Measurements from ENCODE around the gene SLC25A36.

SLC25A36 gene

GRCh38 chr3:140941434-140942220 is at the start of gene SLC25A36:
Gene SLC25A36, plus strand, starts transcription at chr3:140941836. Its CDS starts 219 bp downstream, at chr3:140942055.
- Mint-ChIP-seq H3K27me3 (ENCODE audit: low read depth, poor library complexity) (peaks cover 5% of the 10 kb centered on the region), H3K4me1 (peaks cover 41% of the 10 kb centered on the region), H3K4me3 (peak within 1 kb of the TSS; percentile 98), H3K27ac (peak within 1 kb of the TSS; percentile 99), H3K9me3 (peaks cover 29% of the 10 kb centered on the region), H3K36me3 (ENCODE audit: low read depth) (peaks cover 15% of the 10 kb centered on the region)
- no peak for TF ChIP-seq CTCF (IDR thresholded peaks at IDR 0.05)
- DNase-seq, result peak; percentile 95

GRCh38 chr3:140896997-140897396 is 44.6 kb upstream of the SLC25A36 start:
- Mint-ChIP-seq H3K27ac (no peak overlapping the region), H3K36me3 (ENCODE audit: low read depth) (no peaks in the 10 kb centered on the region), H3K27me3 (ENCODE audit: low read depth, poor library complexity) (peaks cover 11% of the 10 kb centered on the region), H3K4me3 (no peak overlapping the region), H3K4me1 (peaks cover 5% of the 10 kb centered on the region), H3K9me3 (peaks cover 5% of the 10 kb centered on the region)
- TF ChIP-seq CTCF (IDR thresholded peaks at IDR 0.05), result no peak
- no peak for DNase-seq

GRCh38 chr3:140898340-140899180 is 43.1 kb upstream of the SLC25A36 start:
- peak; percentile 21 for DNase-seq
- Mint-ChIP-seq H3K27me3 (ENCODE audit: low read depth, poor library complexity) (peaks cover 11% of the 10 kb centered on the region), H3K36me3 (ENCODE audit: low read depth) (no peaks in the 10 kb centered on the region), H3K4me1 (peaks cover 9% of the 10 kb centered on the region), H3K4me3 (no peak overlapping the region), H3K9me3 (peaks cover 5% of the 10 kb centered on the region), H3K27ac (no peak overlapping the region)
- TF ChIP-seq CTCF (IDR thresholded peaks at IDR 0.05), result peak; percentile 65

GRCh38 chr3:140899363-140899762 is 42.3 kb upstream of the SLC25A36 start:
- Mint-ChIP-seq H3K9me3 (peaks cover 5% of the 10 kb centered on the region), H3K27ac (no peak overlapping the region), H3K4me3 (no peak overlapping the region), H3K36me3 (ENCODE audit: low read depth) (no peaks in the 10 kb centered on the region), H3K4me1 (peaks cover 9% of the 10 kb centered on the region), H3K27me3 (ENCODE audit: low read depth, poor library complexity) (peaks cover 11% of the 10 kb centered on the region)
- TF ChIP-seq CTCF (IDR thresholded peaks at IDR 0.05), result no peak
- DNase-seq, result no peak

- Mint-ChIP-seq H3K4me1 (peaks cover 9% of the 10 kb centered on the region), H3K27ac (no peak overlapping the region), H3K27me3 (ENCODE audit: low read depth, poor library complexity) (peaks cover 14% of the 10 kb centered on the region), H3K36me3 (ENCODE audit: low read depth) (no peaks in the 10 kb centered on the region), H3K4me3 (no peak overlapping the region), H3K9me3 (no peaks in the 10 kb centered on the region)
- TF ChIP-seq CTCF (IDR thresholded peaks at IDR 0.05), result no peak
- no peak for DNase-seq
Measured at GRCh38 chr3:140902791-140903190, 38.8 kb upstream of the SLC25A36 start.

Measured in nephron progenitor cell (in vitro differentiated cells).